ENCODE data around the gene LIN28B.
"Not testable (repeated sequence)": the region's sequence is repeated elsewhere in the genome, so short reads cannot be mapped to it uniquely, and the experiment has no call there.

LIN28B gene

DNA sequence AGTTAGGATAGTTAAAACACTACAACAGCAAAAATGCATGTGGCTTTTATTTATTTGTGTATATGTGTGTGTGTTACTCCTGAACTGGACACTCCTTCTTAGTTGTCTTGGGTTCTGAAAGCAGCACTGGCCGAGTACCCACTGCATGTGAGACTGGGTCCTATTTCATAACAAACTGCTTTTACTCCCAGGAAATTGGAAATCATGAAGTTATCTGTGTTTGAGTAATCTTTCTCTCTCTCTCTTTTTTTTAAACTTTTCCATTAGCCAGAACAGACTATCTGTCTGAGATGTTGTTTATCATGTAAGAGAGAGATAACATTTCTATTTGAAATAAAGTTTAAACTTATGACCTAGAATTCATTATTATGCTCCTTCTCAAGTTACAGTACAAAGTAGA lies 110.4 kb downstream of the LIN28B start:
- no peak for DNase-seq (ENCODE audit: low read depth)

DNA sequence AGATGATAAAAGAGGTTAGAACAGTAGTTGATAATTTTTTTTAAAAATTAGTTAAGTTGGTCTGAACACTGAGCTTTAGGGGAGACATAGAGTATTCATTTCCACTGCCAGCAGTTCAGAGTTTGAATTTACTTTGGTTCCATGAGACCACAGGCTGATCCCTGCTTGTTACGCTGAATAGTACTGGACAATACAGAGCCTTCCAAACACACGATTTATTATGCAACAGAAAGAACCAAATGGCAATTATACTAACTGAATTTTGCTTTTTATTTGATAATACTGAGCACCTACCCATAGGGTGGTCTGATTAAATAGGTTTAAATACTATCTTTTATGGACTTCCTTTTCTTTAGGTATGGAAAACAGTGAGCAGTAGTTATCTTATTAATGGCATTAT lies 111.5 kb downstream of the LIN28B start:
- no peak for DNase-seq (ENCODE audit: low read depth)

DNA sequence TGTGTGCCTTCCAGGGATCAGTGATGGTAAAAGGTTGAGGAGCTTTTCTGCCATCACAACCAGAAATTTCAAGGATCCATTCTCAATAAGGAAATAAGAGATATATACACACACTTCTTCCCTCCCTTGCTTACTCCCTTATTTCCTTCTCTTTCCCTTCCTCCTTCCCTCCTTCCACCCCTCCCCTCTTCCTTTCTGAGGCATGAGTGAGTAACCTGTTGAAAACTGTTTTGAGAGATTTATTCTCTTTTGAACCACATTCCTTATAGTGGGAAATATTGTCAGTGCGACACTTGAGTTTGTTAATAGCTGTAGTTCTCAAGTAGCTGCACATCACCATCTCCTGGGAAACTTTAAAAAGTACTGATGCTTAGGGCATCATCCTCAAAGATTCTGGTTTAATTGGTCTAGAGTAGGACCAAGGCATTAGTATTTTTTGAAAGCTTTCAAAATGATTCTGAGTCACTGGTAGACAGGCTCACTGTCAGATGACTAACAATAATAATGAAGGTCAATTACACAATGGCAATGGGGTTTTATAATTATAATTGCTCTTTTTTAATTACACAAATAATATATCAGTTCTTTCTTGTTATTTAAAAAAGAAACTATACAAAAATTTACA lies 113.0 kb downstream of the LIN28B start:
- no peak for DNase-seq (ENCODE audit: low read depth)

DNA sequence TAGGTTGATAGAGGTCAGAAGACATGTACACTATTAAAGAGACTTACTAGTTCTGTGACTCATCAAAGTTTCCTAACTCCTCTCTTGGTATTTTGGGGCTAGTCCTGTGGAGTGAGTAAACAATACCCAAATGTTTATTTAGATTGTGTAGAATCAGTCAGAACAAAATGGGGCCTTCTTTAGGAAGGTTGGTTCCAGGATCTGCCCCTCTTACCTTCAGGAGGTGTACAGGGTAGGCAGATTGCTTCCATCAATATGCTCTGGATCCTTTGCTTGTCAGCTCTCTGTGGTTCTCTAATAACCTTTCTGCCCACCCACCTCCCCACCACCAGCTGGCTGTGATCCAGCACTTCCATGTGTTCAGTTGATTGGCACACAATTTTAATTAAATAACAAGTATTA lies 115.9 kb downstream of the LIN28B start:
- peak; percentile 40 for DNase-seq (ENCODE audit: low read depth)

DNA sequence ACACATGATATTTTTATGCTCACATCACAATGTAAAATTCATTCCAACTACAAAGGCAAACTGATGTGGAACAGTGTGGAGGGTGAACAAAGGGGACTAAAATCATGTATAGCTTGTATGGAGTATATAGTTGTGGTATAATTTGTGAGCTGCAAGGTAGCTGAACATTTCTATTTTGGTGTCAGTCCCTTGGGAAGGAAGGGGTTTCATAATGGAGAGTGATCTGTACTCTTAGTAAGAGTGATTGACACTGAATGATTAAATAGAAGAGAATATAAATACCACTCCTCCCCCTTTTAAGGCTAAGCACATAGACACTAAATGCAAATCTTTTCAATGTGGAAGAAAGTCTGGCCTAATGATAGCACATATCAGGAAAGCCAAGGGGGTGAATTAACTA lies 118.3 kb downstream of the LIN28B start:
- no peak for DNase-seq (ENCODE audit: low read depth)

DNA sequence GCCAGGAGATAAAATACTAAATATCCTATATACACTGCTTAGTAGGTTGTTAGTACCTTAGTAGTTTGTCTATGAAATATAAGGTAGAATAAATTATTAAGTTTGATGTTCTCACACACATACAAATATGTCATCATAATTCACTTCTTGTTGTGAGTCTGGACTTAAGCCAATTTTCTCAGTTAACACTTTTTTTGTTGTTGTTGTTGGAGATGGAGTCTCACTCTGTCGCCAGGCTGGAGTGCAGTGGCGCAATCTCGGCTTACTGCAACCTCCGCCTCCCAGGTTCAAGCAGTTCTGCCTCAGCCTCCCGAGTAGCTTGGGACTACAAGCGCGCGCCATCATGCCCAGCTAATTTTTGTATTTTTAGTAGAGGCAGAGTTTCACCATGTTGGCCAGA lies 119.5 kb downstream of the LIN28B start:
- not testable (repeated sequence) for DNase-seq (ENCODE audit: low read depth)

DNA sequence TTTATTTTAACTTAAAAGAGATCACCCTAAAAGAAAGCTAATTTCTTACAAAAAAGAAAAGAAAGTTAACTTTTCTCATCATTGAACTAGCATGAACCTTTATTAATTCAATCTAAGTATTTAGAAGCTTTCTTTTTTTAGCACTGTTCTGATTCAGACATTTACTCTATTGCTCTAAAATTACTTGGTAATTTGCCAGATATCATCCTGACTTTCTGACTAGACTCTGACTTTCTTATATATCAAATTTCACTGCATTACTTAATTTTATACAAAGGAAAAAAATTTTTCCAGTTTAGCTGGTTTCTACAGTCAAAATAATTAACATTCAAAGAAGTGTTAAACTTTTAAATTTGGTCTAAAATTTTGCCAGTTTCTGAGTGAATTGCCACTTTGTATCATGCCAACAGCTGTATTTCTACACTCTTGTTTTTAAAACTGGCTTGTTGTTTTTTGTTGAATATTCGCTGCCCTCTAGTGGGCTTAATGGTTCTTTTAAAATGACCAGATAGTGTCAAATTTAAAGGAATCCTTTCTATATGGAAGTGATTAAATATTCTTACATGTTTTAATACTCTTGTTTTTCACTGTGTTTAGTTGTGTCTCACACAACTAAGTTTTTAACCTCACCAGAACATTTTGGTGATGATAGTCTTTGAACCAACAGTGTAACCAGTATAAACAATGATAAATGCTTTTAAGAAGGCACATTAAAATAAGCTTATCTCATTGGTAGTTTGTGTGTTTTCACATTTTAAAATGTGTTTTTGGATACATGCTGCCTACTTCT lies 120.9 kb downstream of the LIN28B start:
- DNase-seq (ENCODE audit: low read depth): peak; percentile 47

DNA sequence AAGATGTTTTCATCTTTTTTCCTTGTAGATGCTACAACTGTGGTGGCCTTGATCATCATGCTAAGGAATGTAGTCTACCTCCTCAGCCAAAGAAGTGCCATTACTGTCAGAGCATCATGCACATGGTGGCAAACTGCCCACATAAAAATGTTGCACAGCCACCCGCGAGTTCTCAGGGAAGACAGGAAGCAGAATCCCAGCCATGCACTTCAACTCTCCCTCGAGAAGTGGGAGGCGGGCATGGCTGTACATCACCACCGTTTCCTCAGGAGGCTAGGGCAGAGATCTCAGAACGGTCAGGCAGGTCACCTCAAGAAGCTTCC lies 121.4 kb downstream of the LIN28B start:
- DNase-seq (ENCODE audit: low read depth): no peak

DNA sequence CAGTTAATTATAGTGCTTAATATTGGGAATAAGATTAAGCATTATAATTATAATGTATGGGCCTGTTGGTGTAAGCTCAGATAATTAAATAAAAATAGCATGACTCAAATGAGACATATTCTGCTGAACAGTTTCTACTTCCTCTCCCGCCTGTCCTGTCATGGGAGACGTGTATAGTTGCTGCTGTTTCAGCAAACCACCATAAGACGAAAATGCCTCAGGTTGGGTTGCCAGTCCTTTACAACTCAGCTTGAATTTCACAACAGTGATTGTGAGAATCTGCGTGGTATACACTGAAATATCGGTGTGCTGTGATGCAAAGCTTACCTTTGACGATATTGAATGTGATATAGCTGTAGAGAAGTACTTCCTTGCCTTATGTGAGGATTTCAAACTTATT lies 123.4 kb downstream of the LIN28B start:
- DNase-seq (ENCODE audit: low read depth): no peak

DNA sequence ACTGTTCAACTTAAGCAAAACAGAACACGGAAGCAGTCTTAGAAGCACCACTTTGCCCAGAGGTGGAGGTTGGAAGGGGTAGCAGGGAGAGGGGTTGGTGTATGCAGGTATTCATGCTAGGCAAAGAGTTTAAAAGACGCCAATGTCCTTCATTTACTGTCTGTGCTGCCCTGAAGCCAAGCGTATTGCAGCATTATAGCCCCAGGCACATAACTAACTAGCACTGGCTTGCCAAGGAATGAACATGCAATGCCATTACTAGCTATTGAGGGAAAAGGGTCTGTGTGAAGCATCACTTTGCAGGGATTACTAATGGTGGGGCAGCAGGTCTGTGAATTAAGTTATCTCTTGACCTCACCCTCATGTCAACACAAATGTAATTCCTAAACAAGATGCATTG lies 124.8 kb downstream of the LIN28B start:
- DNase-seq (ENCODE audit: low read depth): peak; percentile 34

DNA sequence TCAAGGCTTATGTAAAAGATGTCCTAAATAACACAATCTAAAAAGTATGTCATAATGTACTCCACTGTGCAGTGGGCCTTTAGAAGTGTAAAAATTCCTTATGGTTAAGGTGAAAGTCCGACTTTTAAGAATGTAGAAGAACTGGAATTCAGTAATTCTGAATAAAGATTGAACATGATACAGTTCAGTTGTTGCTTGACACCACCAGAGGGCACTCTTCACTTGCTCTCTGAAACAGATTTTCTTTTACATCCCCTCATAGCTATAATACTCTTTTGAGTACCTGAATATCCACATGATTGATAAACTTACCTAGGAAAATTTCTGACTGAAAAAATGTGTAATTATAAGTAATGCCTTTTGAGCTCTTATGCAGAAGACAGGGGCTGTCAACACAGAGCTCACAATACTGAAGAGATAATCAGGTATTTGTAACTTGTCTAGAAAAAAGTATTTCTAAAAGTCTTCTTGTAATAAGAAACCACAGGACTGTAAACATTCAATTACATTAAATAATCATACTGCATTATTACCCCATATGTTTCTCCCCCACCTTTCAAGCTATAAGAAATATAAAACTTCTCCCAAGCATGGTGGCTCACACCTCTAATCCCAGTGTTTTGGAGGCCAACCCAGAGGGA lies 130.8 kb downstream of the LIN28B start:
- DNase-seq (ENCODE audit: low read depth): peak; percentile 50

DNA sequence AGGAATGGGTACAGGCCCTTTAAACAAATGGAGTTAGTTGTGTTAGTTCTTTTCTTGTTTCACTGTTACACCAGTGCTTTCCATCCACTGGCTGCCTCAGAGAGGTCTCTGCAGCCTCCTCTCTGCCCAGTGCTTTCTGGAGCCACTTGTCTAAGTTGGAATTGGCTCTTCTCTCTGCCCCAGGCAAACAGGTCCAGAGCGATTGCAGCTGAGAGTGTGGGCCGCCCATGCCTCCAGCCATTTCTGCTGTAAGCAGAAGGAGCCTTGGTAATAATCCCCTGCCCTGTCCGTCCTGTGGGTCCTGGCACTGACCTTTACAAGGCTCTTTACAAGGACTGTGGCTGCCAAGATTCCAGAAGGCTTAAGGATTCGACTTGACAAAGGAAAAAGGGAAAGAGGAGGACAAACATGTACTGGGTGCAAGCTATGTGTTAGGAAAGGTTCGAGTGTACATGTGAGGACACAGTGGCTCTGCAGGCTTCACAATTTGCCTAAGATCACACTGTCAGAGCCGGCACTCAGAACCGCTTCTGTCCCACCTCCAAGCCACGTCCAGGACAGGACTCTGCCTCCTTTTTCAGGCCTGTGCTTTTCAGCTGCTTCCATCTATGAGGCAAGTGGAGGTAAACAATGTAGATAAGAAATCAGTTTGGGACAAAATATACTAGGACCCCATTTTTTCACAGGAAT lies 134.4 kb downstream of the LIN28B start:
- no peak for DNase-seq (ENCODE audit: low read depth)

DNA sequence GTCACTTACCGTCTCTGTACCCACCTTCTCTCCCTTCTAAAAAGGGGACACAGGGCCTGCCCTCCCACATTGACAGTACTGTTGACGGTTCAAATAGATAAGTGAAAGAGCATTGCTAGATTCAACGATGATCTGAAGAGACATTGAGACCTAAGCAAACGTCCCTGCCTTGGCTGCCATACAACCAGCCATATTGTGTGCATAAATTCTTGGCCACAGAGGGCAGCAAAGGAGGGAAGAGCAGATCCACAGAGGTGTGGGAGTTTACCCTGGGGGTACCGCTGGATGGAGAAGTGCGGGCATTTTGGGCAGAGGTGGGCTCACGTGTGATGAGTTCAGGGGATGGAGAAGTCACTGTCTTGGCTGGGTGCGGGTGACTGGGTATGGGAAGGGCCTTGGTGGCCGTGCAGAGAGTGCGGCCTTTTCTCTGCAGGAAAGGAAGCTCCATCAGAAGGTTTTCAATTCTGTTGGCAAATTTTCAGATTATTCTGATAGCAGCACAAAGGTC lies 137.3 kb downstream of the LIN28B start:
- DNase-seq (ENCODE audit: low read depth): no peak

DNA sequence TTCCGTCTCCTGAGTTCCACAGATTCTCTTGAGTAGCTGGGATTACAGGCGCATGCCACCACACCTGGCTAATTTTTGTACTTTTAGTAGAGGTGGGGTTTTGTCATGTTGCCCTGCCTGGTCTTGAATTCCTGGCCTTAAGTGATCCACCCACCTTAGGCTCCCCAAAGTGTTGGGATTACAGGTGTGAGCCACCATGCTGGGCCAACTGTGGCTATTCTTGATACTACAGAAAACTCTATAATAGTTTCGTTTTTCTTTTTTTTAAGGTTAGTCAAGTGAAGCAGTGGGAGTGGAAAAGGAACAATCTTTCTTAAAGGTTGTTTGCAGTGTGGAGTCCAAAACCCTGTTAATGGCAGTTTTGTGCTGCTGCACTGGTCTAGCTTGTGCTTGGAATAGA lies 138.2 kb downstream of the LIN28B start:
- no peak for DNase-seq (ENCODE audit: low read depth)

DNA sequence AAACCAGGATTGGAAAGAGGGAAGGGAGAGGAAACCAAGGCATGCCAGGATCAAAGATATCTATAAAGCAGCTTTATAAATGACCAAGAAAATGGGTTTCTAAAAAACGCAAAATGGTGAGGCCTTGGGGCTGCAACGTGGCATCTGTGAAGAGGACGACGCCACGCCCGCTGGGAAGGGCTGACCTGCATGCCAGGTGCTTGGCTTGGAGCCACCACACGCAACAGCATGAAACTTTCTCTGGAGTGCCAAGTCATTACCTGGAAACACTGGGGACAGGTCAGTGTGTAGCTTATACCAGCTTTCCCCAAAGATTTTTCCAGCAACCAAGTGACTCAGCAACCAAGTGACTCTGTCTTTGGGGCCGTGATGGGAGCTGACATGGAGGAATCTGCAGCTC lies 140.4 kb downstream of the LIN28B start:
- DNase-seq (ENCODE audit: low read depth): no peak

DNA sequence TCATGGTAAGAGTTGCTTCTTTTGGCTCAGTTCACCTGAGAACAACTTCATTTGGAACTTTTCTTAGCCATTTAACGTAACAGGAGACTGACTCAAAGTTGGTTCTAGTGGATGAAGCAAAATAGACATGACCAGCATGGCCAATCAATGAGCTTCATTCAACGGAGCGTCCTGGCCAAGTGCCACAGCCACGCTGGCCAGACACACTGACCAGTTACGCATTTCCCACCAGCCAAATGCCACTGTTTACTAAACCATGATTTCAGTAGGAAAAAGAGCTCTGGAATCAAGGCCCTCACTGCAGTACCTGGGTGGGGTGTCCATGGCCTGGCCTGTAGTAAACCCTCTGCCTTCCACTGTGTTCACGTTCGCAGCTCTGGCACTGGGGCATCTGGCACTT lies 142.5 kb downstream of the LIN28B start:
- DNase-seq (ENCODE audit: low read depth): no peak

DNA sequence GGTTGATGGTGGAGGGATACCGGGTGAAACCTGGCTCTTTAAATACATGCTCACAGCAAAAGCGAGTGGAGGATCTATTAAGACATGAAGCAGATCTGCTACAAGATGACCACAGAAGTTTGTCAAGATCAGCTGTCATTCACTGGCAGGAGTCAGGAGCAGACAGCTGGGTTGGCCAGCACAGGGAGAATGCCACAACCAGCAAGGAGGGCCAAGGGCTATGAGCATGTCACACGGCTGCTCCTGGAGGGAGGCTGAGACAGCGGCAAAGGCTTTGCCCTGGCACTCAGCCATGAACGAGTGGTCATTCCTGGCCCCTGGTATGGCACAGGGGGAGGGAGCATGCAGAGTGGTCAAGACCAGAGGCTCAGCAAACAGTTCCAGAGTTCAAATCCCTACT lies 145.3 kb downstream of the LIN28B start:
- DNase-seq (ENCODE audit: low read depth): no peak

DNA sequence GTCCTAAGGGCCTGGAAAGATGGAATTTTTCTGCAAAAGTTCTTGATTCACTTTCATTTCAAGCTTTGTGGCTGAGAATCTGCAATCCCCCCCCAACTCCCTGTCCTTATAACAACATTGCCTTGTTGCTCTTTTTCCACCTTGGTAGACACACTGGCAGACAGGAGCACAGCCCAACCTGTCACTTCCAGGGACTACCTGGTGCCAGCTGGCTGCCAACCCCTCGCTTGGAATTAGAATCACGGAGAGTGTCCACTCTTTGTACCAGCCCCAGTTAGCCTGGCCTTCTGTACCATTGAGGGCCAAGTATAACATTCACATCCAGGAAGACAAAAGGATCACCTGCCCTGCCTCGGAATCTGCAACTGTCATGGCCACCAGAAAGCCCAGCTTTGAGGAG lies 148.2 kb downstream of the LIN28B start:
- DNase-seq (ENCODE audit: low read depth): no peak

DNA sequence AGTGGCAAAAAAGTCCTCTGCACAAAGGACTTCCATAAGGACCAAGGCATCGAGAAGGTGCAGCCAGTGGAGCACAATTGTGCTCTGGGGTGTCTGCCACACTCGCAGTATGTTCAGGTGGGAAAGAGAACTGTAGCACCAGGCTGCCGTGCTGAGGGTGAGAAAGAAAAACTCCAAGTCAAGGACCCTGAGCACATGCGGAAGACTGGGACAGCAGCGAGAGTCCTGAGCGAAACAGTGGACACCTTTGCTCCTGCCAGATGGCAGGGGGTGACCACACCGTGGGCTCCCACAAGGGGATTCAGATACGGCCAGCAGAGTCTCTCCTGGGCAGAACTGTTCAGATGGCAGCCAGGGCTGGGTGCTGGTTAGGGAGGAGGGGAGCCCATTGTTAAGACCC lies 149.4 kb downstream of the LIN28B start:
- DNase-seq (ENCODE audit: low read depth): no peak

DNA sequence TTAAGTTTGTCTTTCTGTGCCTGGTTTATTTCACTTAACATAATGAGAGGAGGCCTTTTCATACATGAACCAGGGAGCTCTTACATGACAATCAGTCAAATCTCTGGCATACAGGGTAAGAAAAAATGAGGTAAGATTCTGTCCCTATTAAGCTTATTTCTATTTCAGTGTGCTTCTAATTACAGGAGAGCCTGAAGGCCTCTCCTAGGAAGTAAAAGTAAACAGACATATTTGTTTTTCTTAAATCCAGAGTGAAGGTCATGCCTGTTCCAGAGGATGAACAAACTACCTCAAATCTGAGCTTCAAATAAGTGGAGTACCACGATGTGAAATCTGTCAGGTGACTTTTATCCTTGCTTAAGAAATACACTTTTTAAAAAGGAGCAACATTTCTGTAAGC lies 150.3 kb downstream of the LIN28B start:
- DNase-seq (ENCODE audit: low read depth): peak; percentile 8

DNA sequence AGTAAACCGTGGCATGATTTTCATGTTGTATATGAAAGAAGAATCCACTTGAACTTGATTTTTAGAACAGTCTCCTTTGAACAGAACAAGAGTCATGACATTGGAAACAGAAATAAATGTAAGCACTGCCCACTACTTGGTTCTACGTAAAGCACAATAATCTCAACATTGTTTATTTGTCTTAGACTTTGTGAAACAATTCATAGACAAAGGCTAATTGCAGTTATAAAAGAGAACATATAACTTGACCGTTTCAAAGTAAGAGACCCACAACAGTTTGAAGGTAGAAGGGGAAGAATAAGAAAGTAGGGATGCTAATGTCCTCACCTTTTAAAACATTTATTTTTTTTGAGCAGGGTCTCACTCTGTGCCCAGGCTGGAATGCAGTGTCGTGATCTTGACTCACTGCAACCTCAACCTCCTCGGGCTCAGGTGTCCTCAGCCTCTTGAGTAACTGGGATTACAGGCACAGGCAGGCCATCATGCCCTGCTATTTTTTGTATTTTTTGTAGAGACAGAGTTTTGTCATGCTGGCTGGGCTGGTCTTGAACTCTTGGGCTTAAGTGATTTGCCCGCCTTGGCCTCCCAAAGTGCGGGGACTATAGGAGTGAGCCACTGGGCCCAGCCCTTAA lies 151.8 kb downstream of the LIN28B start:
- no peak for DNase-seq (ENCODE audit: low read depth)

Measured in fibroblast of gingiva (primary cell).